BE2C (cell line): ENCODE data around the gene PFKL.

Experiments used
- DNase-seq: peaks from one replicate; pipeline ENCODE4 v3.0.0-alpha.2; 2020
- H3K27me3 ChIP-seq: fragments of 250-450 bp; sonication (Bioruptor Pico); 2 replicates; pipeline ENCODE4 v1.5.1; 2020; ENCODE audit warnings: mild to moderate bottlenecking
- H3K36me3 ChIP-seq: fragments of 250-450 bp; sonication (Bioruptor Pico); 2 replicates; pipeline ENCODE4 v1.5.1; 2020; ENCODE audit warnings: mild to moderate bottlenecking
- H3K4me1 ChIP-seq: fragments of 250-450 bp; sonication (Bioruptor Pico); 2 replicates; pipeline ENCODE4 v1.5.1; 2020
- H3K4me3 ChIP-seq: 2 replicates; pipeline ENCODE4 v1.5.1; 2011; ENCODE audit warnings: low read depth, low read length
- H3K9me3 ChIP-seq: fragments of 250-450 bp; sonication (Bioruptor Pico); 2 replicates; pipeline ENCODE4 v1.5.1; 2020
- CTCF ChIP-seq: IDR thresholded peaks from 2 replicates; pipeline ENCODE4 v1.5.1; 2012; ENCODE audit warnings: mild to moderate bottlenecking, low read depth, low read length

The PFKL gene

GRCh38 chr21:44297525-44298290 is 2.1 kb upstream of the PFKL start:
- DNase-seq, result peak; percentile 84
- H3K36me3 ChIP-seq, result no peaks in the 10 kb centered on the region
- no peaks in the 10 kb centered on the region for H3K27me3 ChIP-seq
- no peak overlapping the region for H3K4me3 ChIP-seq
- no peaks in the 10 kb centered on the region for H3K4me1 ChIP-seq
- TF ChIP-seq CTCF, result peak; percentile 83
- H3K9me3 ChIP-seq, result no peaks in the 10 kb centered on the region

GRCh38 chr21:44298301-44298700 is 1.6 kb upstream of the PFKL start:
- H3K9me3 ChIP-seq, result no peaks in the 10 kb centered on the region
- H3K4me1 ChIP-seq, result no peaks in the 10 kb centered on the region
- no peaks in the 10 kb centered on the region for H3K27me3 ChIP-seq
- peak; percentile 31; the same call in 1 of the 2 replicates for TF ChIP-seq CTCF
- no peak overlapping the region for H3K4me3 ChIP-seq
- no peaks in the 10 kb centered on the region for H3K36me3 ChIP-seq
- DNase-seq, result no peak

- Histone ChIP-seq H3K9me3 (no peaks in the 10 kb centered on the region), H3K36me3 (no peaks in the 10 kb centered on the region), H3K27me3 (no peaks in the 10 kb centered on the region), H3K4me1 (no peaks in the 10 kb centered on the region), H3K4me3 (peak overlapping the region; percentile 59)
- no peak for DNase-seq
- TF ChIP-seq CTCF, result no peak
Observed at GRCh38 chr21:44299085-44299457, 782 bp upstream of the PFKL start.

GRCh38 chr21:44300262-44300959 is 558 bp downstream of the PFKL start:
- no peak for TF ChIP-seq CTCF
- Histone ChIP-seq H3K27me3 (no peaks in the 10 kb centered on the region), H3K4me3 (peak overlapping the region; percentile 61), H3K36me3 (no peaks in the 10 kb centered on the region), H3K4me1 (no peaks in the 10 kb centered on the region), H3K9me3 (no peaks in the 10 kb centered on the region)
- peak; percentile 49 for DNase-seq

GRCh38 chr21:44301141-44301540 is 1.3 kb downstream of the PFKL start:
- Histone ChIP-seq H3K27me3 (no peaks in the 10 kb centered on the region), H3K4me3 (peak overlapping the region; percentile 61), H3K36me3 (no peaks in the 10 kb centered on the region), H3K4me1 (no peaks in the 10 kb centered on the region), H3K9me3 (no peaks in the 10 kb centered on the region)
- DNase-seq, result no peak
- TF ChIP-seq CTCF, result no peak

- H3K4me1 ChIP-seq, result no peaks in the 10 kb centered on the region
- no peaks in the 10 kb centered on the region for H3K27me3 ChIP-seq
- H3K4me3 ChIP-seq, result no peak overlapping the region
- no peaks in the 10 kb centered on the region for H3K9me3 ChIP-seq
- no peak for DNase-seq
- H3K36me3 ChIP-seq, result no peaks in the 10 kb centered on the region
- no peak for TF ChIP-seq CTCF
Observed at GRCh38 chr21:44301961-44302406, 2.1 kb downstream of the PFKL start.
